ENCODE measurements around the gene KSR1.

The KSR1 gene

DNA sequence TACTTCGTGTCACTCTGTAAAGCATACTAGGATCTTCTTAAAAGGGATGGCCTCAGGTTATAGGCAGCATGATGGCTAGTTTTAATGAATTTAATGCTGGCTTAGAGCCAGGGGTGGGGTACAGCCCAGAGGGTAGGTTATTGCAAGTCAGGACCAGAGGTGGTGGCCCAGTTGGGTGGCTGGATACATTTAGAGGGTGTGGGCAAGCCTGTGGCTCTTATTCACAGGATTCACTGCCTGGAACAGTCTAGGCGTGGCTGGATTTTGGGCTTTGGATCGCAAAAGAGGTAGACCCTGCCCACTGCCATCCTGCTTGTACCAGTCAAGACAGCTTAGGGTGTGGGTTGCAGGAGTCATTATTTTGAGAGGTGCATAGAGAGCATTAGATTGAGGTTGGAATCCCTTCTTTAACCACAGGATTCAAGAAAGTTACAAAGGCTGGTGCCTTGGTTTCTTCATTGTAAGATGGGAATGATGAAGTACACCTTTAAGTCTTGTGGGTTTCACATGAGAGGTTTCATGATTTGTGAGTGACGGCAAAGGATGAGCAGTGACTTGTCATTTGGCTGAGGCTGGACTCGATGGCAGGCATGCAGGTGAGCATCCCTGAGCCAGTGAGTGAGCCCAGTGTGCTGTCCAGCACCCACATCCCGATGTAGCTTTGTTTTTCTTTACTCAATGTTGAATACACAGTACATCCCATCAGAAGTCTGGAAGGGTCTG lies 85.2 kb downstream of the KSR1 start:
- TF ChIP-seq, protein P1, sequence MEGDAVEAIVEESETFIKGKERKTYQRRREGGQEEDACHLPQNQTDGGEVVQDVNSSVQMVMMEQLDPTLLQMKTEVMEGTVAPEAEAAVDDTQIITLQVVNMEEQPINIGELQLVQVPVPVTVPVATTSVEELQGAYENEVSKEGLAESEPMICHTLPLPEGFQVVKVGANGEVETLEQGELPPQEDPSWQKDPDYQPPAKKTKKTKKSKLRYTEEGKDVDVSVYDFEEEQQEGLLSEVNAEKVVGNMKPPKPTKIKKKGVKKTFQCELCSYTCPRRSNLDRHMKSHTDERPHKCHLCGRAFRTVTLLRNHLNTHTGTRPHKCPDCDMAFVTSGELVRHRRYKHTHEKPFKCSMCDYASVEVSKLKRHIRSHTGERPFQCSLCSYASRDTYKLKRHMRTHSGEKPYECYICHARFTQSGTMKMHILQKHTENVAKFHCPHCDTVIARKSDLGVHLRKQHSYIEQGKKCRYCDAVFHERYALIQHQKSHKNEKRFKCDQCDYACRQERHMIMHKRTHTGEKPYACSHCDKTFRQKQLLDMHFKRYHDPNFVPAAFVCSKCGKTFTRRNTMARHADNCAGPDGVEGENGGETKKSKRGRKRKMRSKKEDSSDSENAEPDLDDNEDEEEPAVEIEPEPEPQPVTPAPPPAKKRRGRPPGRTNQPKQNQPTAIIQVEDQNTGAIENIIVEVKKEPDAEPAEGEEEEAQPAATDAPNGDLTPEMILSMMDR (conservative IDR thresholded peaks at IDR 0.05; ENCODE audit: low read depth, low read length): no peak
- DNase-seq (ENCODE audit: low read depth): no peak
- H3K4me3 ChIP-seq (ENCODE audit: low read length): no peak overlapping the region

DNA sequence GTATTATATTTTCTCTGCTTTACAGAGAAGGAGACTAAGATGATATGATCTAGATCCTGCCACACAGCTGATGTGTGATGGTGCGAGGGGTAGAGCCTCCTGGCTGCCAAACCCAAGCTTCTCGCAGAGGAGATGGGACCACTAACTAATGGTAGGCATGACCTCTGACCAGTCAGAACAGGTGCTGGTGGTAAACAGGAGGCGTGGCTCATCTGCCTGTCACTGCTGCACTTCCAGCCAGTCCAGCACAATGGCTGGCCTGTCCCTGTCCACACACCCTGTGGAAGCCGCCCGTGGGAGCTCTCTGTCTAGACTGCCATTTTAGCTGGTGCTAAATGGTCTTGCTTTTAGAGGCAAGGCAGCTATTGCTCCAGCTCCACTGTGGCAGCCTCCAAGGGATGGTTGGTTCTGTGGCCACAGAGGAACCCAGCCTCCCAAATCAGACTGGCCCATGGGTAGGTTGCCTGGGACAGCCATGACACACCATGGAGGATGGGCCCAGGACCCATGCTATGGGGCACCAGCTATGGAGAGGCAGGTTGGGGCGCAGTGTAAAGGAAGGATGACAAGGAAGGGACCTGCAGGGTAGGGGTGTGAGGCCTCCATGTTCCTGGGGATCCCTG lies 86.7 kb downstream of the KSR1 start:
- no peak overlapping the region for H3K4me3 ChIP-seq (ENCODE audit: low read length)
- TF ChIP-seq, protein P1 (conservative IDR thresholded peaks at IDR 0.05; ENCODE audit: low read depth, low read length): no peak
- no peak for DNase-seq (ENCODE audit: low read depth)

DNA sequence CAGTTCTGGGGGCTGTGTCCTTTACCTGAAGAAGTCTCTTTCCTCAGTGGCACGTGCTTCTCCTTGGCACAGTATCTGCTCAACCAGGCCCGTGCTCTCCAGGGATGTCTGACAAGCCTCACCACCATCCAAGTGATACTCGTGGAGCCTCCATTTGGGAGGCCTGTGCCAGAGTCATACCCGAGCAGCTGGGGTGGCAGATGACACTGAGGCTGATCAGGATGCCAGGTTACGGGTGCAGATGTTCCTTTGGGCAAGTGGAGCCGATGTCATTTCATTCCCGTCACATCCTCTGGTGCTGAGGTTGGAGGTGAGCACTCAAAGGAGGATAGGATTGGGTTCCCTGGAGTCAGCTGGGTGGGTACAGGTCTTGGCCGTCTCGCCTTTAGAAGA lies 87.2 kb downstream of the KSR1 start:
- no peak overlapping the region for H3K4me3 ChIP-seq (ENCODE audit: low read length)
- TF ChIP-seq, protein P1 (conservative IDR thresholded peaks at IDR 0.05; ENCODE audit: low read depth, low read length): no peak

DNA sequence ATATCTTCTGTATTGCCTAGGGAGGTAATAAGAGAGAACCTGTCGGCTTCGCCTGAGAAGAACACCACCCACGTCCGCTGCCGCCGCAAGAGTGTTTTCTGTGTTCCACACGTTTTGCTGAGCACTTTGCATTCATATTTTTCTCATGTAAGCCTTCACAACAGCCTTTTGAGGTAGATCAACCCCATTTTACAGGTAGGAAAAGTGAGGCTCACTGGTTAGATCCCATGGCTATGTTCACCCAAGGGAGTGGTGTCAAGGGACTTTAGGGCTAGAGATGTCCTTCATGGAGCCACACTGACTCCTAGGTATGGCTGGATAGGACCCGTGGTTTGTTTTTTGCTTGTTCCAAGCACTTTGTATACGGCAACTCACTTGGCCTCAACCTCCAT lies 87.7 kb downstream of the KSR1 start:
- no peak for DNase-seq (ENCODE audit: low read depth)
- no peak overlapping the region for H3K4me3 ChIP-seq (ENCODE audit: low read length)
- TF ChIP-seq, protein P1 (conservative IDR thresholded peaks at IDR 0.05; ENCODE audit: low read depth, low read length): no peak

More for the DNA sequence above, 87.2 kb downstream of the KSR1 start:
- DNase-seq (ENCODE audit: low read depth): no peak

DNA sequence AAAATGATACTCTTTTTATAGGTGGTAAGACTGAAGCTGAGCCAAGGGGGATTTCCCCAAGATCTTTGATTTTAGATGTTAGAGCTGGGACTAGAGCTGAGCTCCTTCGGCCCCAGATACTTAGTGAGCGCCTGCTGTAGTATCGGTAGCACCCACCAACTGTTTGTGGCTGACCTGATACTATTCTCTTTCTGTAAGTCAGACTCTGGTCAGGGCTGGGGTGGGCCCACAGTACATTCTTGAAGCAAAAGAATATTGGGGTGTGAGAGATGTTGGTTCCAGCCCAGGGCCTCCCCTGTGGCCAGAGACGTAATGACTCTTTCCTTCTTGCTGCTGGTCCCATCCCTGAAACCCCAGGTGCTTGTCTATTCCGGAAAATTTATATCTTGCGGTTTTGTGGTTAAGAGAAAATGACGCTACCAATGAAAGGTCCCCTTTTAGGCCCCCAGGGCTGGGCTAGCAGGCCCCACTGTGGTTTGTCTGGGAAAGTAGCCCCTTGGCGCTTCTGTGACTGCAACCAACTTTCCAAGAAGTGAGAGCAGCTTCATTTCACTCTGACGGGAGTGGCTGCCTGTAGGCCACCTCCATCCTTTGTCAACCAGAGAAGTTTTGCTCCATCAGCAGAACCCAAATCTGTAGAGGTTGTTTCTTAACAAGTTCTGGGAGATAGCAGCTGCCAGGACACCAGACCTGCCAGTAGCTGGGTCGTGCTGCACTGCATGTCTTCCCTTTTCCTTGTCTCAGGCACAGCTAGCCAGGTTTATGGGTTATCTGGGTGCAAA lies 88.3 kb downstream of the KSR1 start:
- TF ChIP-seq, protein P1 (conservative IDR thresholded peaks at IDR 0.05; ENCODE audit: low read depth, low read length): no peak
- no peak for DNase-seq (ENCODE audit: low read depth)
- H3K4me3 ChIP-seq (ENCODE audit: low read length): no peak overlapping the region

DNA sequence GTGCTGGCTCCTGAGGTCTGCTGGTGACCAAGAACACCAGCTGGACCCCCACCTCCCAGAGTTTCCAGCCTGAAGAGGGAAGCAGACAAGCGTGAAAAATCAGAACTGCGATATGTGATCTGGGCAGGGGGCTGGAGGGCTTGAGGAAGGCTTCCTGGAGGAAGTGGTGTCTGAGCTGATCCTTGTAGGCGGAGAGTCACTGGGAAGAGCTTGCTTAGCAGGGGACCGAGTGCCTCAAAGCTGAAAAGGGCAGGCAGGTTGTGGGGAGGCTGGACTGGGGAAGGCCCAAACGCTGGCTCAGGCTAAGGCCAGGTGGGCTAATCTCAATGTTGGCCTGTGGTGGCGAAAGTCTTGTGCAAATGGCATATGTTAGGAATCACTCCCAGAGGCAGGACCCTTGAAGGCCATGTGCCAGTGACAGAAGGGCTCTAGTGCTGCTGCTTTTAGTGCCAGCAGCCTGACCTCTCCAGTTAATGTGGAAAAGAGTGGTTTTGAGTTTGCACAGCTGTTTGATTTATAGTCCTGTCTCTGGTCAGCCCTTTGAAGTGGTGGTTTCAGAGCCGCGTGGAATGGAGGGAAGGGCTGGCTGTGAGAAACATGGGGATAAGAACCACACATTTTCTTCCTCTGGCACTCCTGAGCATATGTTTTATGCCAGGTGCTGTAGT lies 89.4 kb downstream of the KSR1 start:
- TF ChIP-seq, protein P1 (conservative IDR thresholded peaks at IDR 0.05; ENCODE audit: low read depth, low read length): no peak

More for the DNA sequence above, 89.4 kb downstream of the KSR1 start:
- H3K4me3 ChIP-seq (ENCODE audit: low read length): no peak overlapping the region
- no peak for DNase-seq (ENCODE audit: low read depth)

All from retinal pigment epithelial cell (primary cell).